Activated naive CD4-positive, alpha-beta T cell treated with anti-CD3 and anti-CD28 coated beads, Interleukin-2, amount 10 ng/mL, durations not matched to agents 7 days and 5 days (primary cell): ENCODE measurements around the gene WDR4.
A peak's percentile ranks its signal among the peaks of the same experiment; 100 is the strongest.
"Not testable (repeated sequence)": the region's sequence is repeated elsewhere in the genome, so short reads cannot be mapped to it uniquely, and the experiment has no call there.

ENCODE experiments used
- CTCF ChIA-PET: fragments of 350-600 bp; sonication (Branson Sonifier 250); formaldehyde crosslinking; loops from one replicate; lab custom pipeline; 2021; ENCODE audit warnings: antibody characterized with exemption; lab: Charles Lee
- DNase-seq: peaks from one replicate; pipeline ENCODE4 v3.0.0-alpha.2; 2020
- H3K27ac Mint-ChIP-seq: one replicate; pipeline ENCODE4 v1.8.0; 2021; ENCODE audit warnings: mild to moderate bottlenecking, moderate library complexity, mixed read lengths
- H3K27me3 Mint-ChIP-seq: one replicate; pipeline ENCODE4 v1.8.0; 2021; ENCODE audit warnings: mild to moderate bottlenecking, mixed read lengths
- H3K36me3 Mint-ChIP-seq: one replicate; pipeline ENCODE4 v1.8.0; 2021; ENCODE audit warnings: mixed read lengths
- H3K4me1 Mint-ChIP-seq: one replicate; pipeline ENCODE4 v1.8.0; 2021; ENCODE audit warnings: mixed read lengths
- H3K4me3 Mint-ChIP-seq: one replicate; pipeline ENCODE4 v1.8.0; 2021; ENCODE audit warnings: mild to moderate bottlenecking, moderate library complexity, mixed read lengths
- H3K9me3 Mint-ChIP-seq: one replicate; pipeline ENCODE4 v1.8.0; 2021; ENCODE audit warnings: mixed read lengths

Gene WDR4, protein sequence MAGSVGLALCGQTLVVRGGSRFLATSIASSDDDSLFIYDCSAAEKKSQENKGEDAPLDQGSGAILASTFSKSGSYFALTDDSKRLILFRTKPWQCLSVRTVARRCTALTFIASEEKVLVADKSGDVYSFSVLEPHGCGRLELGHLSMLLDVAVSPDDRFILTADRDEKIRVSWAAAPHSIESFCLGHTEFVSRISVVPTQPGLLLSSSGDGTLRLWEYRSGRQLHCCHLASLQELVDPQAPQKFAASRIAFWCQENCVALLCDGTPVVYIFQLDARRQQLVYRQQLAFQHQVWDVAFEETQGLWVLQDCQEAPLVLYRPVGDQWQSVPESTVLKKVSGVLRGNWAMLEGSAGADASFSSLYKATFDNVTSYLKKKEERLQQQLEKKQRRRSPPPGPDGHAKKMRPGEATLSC

DNA sequence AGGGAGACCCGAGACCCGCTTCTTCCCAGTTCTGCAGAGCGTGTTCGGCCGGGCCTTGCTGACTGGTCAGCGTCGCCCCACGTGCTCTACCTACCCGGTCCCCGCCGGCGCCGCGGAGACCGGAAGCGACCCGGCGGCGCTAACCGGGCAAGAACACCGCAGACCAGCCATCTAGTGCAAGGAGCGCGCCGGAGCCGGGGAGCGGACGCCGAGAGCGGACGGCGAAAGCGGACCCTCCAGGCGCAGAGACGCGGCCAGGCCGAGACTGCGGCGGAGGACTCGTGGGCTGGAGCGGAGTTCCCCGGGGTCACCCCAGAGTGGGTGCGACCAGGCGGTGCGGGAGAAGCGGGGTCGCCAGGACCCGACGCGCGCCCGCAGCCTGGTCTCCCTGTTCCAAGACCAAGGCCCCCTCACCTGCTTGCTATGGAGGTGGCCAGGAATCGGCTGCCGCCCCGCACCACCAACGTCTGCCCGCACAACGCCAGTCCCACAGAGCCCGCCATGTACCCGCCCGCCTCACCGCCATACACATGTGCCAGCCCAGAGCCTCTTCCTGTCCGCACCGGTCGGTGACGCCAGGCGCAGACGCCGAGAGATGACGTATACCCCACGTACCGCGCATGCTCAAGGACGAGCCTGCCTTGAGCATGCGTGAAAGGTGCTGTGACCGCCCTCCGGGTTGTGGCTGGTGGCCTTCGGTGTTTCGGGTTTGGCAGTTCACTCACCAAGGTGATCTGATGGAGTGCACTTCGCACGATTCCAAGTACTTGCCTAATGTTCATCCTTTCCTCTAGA is at the start of gene WDR4:
Gene WDR4, minus strand, starts transcription at position 547 of the 795 bp plus-strand sequence. Its CDS starts 44 bp downstream, at position 503.
- peak within 1 kb of the TSS; percentile 93 for H3K27ac Mint-ChIP-seq
- H3K4me1 Mint-ChIP-seq, result peaks cover 36% of the 10 kb centered on the region
- peaks cover 5% of the 10 kb centered on the region for H3K27me3 Mint-ChIP-seq
- H3K36me3 Mint-ChIP-seq, result peaks cover 15% of the 10 kb centered on the region
- CTCF ChIA-PET, result no interaction called here
- H3K9me3 Mint-ChIP-seq, result no peaks in the 10 kb centered on the region
- peak; percentile 99 for DNase-seq
- peak within 1 kb of the TSS; percentile 96 for H3K4me3 Mint-ChIP-seq

DNA sequence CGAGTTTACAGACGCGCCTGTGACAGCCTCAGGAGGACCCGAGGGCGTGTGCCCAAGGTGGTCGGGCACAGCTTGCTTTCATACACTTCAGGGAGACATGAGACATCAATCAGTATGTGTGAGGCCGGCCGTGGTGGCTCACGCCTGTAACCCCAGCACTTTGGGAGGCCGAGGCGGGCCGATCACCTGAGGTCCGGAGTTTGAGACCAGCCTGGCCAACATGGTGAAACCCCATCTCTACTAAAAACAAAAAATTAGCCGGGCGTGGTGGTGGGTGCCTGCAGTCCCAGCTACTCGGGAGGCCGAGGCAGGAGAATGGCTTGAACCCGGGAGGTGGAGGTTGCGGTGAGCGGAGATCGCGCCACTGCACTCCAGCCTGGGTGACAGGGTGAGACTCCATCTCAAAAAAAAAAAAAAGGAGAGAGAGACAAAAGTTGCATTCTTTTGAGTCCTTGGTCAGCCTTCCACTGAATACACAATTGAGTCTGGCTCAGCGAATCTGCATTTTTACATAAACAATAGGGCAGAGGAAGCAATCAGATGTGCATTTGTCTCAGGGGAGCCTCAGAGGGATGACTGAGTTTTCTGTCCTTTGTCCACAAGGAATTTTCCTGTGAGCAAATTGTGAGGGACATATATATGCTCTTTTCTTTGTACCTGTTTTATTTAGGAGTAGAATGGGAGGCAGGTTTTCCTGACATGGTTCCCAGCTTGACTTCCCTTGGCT is 48.3 kb upstream of the WDR4 start:
- H3K36me3 Mint-ChIP-seq, result not testable (repeated sequence)

DNA sequence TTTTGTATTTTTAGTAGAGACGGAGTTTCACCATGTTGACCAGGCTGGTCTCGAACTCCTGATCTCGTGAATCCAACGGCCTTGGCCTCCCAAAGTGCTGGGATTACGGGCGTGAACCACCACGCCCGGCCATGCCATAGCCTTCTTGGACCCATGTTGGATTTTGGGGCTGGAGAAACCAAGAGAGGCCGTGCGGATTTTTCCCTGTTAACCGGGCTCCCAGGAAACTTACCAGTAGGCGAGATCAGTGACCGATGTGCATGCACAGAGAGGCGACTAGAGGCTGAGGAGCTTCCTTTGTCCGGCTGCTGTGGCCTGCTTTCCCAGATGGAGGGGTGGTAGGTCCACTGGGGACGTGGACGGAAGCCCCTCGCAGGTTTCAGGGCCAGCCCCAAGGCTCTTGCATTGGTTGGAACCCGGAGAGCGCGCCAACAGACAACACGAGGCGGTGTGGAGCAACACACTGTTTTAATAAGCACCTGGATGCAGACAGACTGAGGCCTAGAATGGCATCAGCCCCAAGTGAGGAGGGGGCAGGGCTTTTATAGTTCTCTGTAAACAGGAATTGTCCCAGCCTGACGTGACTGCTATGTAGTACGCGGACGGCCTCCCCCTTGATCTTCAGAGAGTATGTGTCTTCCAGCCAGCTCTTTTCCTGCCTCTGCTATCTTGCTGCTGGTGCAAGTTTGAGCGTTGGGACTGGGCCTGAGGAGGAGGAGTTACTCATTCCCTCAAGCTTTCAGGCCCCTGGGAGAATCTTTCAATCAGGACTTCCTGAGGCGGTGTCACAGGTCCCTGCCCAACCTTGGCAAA is 46.0 kb upstream of the WDR4 start, which contains the start of gene ERVH48-1:
Gene ERVH48-1, minus strand, starts transcription at position 517 of the 813 bp plus-strand sequence. CDS start 6,624 bp downstream, outside the sequence.
- Mint-ChIP-seq H3K4me1 (peaks cover 28% of the 10 kb centered on the region), H3K4me3 (peak within 1 kb of the TSS; percentile 64), H3K27me3 (no peaks in the 10 kb centered on the region), H3K36me3 (no peaks in the 10 kb centered on the region), H3K9me3 (no peaks in the 10 kb centered on the region), H3K27ac (peak within 1 kb of the TSS; percentile 85)
- peak; percentile 52 for DNase-seq
- CTCF ChIA-PET, result no interaction called here

More for the DNA sequence above, 48.3 kb upstream of the WDR4 start:
- H3K27me3 Mint-ChIP-seq, H3K9me3 Mint-ChIP-seq, H3K4me3 Mint-ChIP-seq, DNase-seq, H3K27ac Mint-ChIP-seq, CTCF ChIA-PET: not testable (repeated sequence)
- peaks cover 29% of the 10 kb centered on the region for H3K4me1 Mint-ChIP-seq

DNA sequence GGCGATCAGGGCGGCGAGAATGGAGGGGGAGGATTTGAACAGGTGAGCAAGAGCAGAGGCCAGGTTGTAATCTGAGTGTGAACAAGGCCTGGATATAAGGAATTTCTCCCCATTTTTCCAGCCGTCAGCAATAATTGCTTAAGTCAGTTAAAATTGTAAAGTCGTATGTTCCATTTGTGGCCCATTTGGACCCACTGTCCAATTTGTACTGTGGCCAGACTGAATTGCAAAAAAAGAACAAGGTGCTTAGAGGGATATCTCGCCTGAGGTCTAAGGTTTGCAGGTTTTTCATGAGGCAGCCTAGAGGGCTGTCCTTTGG is 45.1 kb upstream of the WDR4 start:
- Mint-ChIP-seq H3K27me3 (no peaks in the 10 kb centered on the region), H3K4me3 (peak overlapping the region; percentile 64)
- CTCF ChIA-PET, result no interaction called here

DNA sequence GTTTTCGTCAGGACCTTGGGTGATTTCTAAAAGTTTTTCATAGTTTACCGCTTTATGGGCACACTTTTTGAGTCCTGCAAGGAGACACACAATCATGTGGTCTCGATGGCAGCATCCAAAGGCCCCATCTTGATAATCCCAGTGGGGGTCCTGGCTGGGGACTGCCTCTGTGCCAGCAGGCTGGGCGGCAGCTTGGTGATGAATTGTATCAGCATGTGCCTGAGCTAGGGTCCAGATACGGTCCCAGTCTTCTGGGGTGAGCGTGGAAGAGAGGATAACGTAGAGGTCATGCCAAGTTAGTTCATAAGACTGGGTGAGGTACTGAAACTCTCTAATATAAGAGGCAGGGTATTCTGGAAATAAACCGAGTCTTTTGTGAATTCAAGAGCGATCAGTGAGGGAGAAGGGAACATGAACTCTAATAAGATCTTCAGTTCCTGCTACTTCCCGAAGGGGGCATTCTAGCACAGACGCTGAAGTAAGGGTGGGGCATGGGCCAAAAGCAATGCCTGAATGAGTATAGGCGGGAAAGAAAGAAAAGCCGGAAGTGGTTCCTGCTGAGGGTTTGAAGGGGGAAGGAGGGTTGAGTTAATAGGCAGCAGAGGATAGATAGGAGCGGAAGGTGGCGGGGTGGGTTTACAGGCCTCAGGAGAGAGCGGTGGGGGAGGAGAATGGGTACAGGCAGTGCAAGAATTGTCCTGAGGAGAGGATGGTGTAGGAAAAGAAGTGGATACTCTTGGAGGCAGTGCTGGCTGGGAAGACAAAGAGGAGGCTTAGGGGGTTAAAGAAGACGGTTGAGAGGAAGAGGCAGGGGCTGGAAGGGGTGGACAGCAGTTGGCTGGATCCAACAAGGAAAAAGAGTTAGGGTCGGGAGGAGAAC is 44.5 kb upstream of the WDR4 start:
- peak overlapping the region; percentile 64 for H3K4me3 Mint-ChIP-seq
- CTCF ChIA-PET, result interaction anchor here (1.2 kb wide), 1 partner anchor 47 kb away, joined by 3 read pairs; no protein-coding TSS in a partner anchor
- H3K27me3 Mint-ChIP-seq, result no peaks in the 10 kb centered on the region
- peak overlapping the region; percentile 82 for H3K27ac Mint-ChIP-seq
- DNase-seq, result peak; percentile 85
- peaks cover 28% of the 10 kb centered on the region for H3K4me1 Mint-ChIP-seq
- peaks cover under 1% of the 10 kb centered on the region for H3K36me3 Mint-ChIP-seq
- no peaks in the 10 kb centered on the region for H3K9me3 Mint-ChIP-seq

More for the DNA sequence above, 45.1 kb upstream of the WDR4 start:
- Mint-ChIP-seq H3K27ac (peak overlapping the region; percentile 82), H3K9me3 (no peaks in the 10 kb centered on the region), H3K36me3 (no peaks in the 10 kb centered on the region), H3K4me1 (peaks cover 28% of the 10 kb centered on the region)
- no peak for DNase-seq

DNA sequence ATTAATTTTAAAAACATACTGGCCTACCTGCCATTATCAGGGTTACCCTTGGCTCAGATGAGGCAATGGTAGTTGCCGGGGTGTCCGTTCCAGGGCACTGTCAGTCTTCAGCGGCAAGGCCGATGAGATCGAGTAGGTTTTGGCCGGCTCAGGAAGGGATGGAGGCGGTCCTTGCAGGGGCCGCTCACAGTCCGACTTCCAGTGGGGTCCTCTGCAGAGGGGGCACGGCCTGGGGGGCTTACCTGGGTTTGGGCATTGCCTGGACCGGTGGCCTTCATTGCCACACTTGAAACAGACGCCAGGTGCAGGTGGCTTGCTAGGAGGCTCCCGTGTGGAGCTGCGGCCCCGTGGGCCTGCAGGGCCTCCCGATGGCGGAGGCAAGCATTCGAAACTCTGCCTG is 43.6 kb upstream of the WDR4 start:
- no peak overlapping the region for H3K4me3 Mint-ChIP-seq
- CTCF ChIA-PET, result interaction anchor here (1.2 kb wide), 1 partner anchor 46 kb away, joined by 3 read pairs; no protein-coding TSS in a partner anchor
- peaks cover 28% of the 10 kb centered on the region for H3K4me1 Mint-ChIP-seq
- peaks cover 2% of the 10 kb centered on the region for H3K36me3 Mint-ChIP-seq
- H3K9me3 Mint-ChIP-seq, result no peaks in the 10 kb centered on the region
- no peaks in the 10 kb centered on the region for H3K27me3 Mint-ChIP-seq
- no peak for DNase-seq
- H3K27ac Mint-ChIP-seq, result no peak overlapping the region

DNA sequence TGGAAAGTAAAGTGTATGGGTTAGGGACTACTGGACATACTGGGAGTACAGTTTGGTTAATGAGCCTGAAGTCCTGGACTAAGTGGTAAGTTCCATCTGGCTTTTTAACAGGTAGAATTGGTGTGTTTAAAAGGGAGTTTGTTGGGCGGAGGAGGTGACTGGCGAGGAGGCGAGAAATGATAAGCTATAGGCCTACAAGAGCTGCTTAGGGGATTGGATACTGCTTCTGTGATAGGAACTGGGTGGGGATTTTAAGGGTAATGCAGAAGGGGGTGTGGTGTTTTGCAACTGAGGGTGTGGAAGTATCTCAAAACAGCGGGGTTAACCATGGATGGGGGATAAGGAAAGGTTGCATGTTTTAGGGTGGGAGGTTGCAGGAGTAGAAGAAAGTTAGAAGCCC is 42.6 kb upstream of the WDR4 start:
- DNase-seq, result no peak
- Mint-ChIP-seq H3K4me1 (peaks cover 28% of the 10 kb centered on the region), H3K36me3 (peaks cover 2% of the 10 kb centered on the region), H3K9me3 (no peaks in the 10 kb centered on the region), H3K27ac (no peak overlapping the region), H3K27me3 (no peaks in the 10 kb centered on the region), H3K4me3 (no peak overlapping the region)
- CTCF ChIA-PET, result no interaction called here

DNA sequence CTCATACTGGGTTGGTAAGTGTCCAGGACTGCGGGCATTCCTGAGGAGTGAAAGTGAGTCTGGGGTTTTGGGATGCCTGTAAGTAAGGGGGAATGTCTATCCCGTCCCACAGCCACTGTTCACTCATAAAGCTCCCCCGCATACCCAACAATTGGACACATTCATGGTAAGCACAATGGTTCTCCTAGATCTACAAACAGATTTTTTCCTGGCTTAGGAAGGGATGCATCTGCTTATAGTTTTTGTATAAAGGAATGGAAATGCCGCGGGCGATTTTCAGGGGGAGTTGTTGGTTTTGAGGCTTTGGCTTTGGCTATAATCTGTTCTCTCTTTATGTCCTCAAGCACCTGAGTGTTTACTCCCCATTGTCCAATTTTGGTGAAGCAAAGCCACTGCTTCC is 39.0 kb upstream of the WDR4 start:
- CTCF ChIA-PET, result no interaction called here
- DNase-seq, result no peak
- Mint-ChIP-seq H3K27ac (no peak overlapping the region), H3K9me3 (no peaks in the 10 kb centered on the region), H3K27me3 (no peaks in the 10 kb centered on the region), H3K4me3 (no peak overlapping the region), H3K36me3 (peaks cover 5% of the 10 kb centered on the region), H3K4me1 (peaks cover 3% of the 10 kb centered on the region)

DNA sequence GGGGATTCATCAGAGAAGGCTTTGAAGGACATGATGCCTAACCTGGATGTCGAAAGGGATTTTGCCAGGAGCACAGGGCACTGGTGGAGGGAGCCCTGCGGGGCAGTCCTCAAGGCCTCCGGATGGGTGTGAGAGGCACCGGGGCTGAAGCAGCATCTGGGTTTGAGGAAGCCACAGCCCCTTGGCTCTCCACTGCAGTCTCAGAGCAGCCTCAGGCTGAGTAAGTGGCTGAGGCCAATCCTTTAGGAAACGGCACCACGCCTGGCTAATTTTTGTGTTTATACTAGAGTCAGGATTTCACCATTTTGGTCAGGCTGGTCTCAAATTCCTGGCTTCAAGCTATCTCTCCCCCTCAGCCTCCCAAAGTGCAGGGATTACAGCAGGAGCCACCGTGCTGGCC is 34.1 kb upstream of the WDR4 start:
- Mint-ChIP-seq H3K36me3 (peaks cover 20% of the 10 kb centered on the region), H3K4me3 (no peak overlapping the region), H3K27me3 (no peaks in the 10 kb centered on the region), H3K9me3 (no peaks in the 10 kb centered on the region), H3K4me1 (no peaks in the 10 kb centered on the region), H3K27ac (peak overlapping the region; percentile 75)
- CTCF ChIA-PET, result no interaction called here
- no peak for DNase-seq

DNA sequence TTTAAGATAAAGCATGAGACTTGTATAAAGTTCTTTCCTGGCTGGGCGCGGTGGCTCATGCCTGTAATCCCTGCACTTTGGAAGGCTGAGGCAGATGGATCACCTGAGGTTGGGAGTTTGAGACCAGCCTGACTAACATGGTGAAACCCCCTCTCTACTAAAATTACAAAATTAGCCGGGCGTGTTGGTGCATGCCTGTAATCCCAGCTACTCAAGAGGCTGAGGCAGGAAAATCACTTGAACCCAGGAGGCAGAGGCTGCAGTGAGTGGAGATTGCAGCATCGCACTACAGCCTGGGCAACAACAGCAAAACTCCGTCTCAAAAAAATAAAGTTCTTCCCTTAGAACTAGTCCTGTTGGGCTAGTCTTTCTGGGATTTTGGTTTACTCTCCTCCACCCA is 32.6 kb upstream of the WDR4 start:
- CTCF ChIA-PET, result interaction anchor here (0.5 kb wide), 1 partner anchor 16 kb away, joined by 4 read pairs; no protein-coding TSS in a partner anchor
- H3K27me3 Mint-ChIP-seq, DNase-seq, H3K4me1 Mint-ChIP-seq, H3K27ac Mint-ChIP-seq, H3K4me3 Mint-ChIP-seq, H3K9me3 Mint-ChIP-seq: not testable (repeated sequence)
- H3K36me3 Mint-ChIP-seq, result peaks cover 21% of the 10 kb centered on the region

DNA sequence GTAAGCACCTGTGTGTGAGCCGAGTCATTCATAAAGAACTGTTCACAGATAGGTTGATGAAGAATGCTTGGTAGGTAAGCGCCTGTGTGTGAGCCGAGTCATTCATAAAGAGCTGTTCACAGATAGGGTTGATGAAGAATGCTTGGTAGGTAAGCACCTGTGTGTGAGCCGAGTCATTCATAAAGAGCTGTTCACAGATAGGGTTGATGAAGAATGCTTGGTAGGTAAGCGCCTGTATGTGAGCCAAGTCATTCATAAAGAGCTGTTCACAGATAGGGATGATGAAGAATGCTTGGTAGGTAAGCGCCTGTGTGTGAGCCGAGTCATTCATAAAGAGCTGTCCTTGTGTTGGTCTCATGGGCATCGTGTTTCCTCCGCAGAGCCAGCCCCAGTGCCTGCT is 29.1 kb upstream of the WDR4 start:
- CTCF ChIA-PET, H3K9me3 Mint-ChIP-seq, H3K27ac Mint-ChIP-seq, H3K27me3 Mint-ChIP-seq, H3K4me1 Mint-ChIP-seq, H3K4me3 Mint-ChIP-seq, DNase-seq: not testable (repeated sequence)
- peaks cover 33% of the 10 kb centered on the region for H3K36me3 Mint-ChIP-seq

DNA sequence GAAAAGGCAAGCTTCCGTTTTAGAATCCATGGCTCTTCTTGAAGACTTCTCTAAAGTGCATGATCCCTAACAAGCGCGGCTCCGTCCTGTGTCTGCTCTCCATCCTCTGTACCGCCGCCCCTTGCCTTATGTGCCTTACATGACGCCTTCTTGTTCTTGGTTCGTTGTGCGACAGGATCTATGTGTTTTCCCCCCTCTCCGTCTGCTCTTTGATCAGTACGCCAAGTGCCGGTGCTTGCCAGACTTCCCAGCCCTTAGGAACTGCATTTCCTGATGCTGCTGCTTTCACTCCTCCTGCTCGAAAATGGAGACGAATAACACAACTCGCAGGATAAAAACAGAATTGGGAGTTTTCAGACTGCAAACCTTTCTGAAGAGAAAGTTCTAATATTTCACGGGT is 26.9 kb upstream of the WDR4 start:
- H3K36me3 Mint-ChIP-seq, result peaks cover 31% of the 10 kb centered on the region
- CTCF ChIA-PET, result no interaction called here
- H3K9me3 Mint-ChIP-seq, result no peaks in the 10 kb centered on the region
- no peak overlapping the region for H3K4me3 Mint-ChIP-seq
- no peaks in the 10 kb centered on the region for H3K27me3 Mint-ChIP-seq
- H3K4me1 Mint-ChIP-seq, result no peaks in the 10 kb centered on the region
- H3K27ac Mint-ChIP-seq, result no peak overlapping the region
- DNase-seq, result no peak

DNA sequence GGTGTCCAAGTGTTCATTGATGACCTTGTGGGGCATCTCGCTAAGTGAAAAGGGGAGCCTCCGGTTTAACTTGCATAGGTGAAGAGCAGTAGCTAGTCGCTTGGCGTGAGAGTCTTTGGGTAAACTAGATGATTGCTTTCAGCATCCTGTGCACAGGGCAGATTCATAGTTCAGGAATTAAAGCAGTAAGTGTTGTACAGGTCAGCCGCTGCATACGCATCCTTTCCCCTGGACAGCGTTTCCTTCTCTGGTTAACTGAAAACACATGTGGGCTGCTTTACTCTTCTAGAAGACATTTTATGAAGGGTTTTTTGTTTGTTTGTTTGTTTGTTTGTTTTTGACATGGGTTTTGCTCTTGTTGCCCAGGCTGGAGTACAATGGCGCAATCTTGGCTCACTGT is 25.9 kb upstream of the WDR4 start:
- Mint-ChIP-seq H3K36me3 (peaks cover 32% of the 10 kb centered on the region), H3K9me3 (no peaks in the 10 kb centered on the region), H3K4me3 (no peak overlapping the region), H3K27ac (no peak overlapping the region), H3K4me1 (no peaks in the 10 kb centered on the region), H3K27me3 (no peaks in the 10 kb centered on the region)
- CTCF ChIA-PET, result no interaction called here
- no peak for DNase-seq
